ENCODE results near the gene ANKMY1.

- TF ChIP-seq POLR2A (IDR thresholded peaks at IDR 0.05) (no peak), CTCF (IDR thresholded peaks at IDR 0.05) (no peak)
Measured at GRCh38 chr2:240518981-240519380, 38.8 kb downstream of the ANKMY1 start.

Data from testis (tissue), 2 donors.